ENCODE data around the gene DLL1. TPM values are rescaled to one million over a fixed set of nuclear protein-coding genes. Genes with fewer than 3 reads are reported as not detected.

The DLL1 gene
- polyA plus RNA-seq, 2 donors, result 12.5 to 15.6 TPM

GRCh38 chr6:170235391-170236125 is 55.3 kb downstream of the DLL1 start:
- Histone ChIP-seq H3K27me3 (ENCODE audit: control insufficient read depth in 1 of 2, insufficient read depth in 2 of 2, low read length in 2 of 2) (no peaks in the 10 kb centered on the region), H3K4me3 (ENCODE audit: low read depth in 1 of 2, low read length in 2 of 2) (no peak overlapping the region), H3K9me3 (ENCODE audit: control insufficient read depth in 2 of 2, insufficient read depth in 1 of 2, low read depth in 1 of 2, low read length in 1 of 2) (no peaks in the 10 kb centered on the region), H3K4me1 (ENCODE audit: control insufficient read depth in 2 of 2, insufficient read depth in 2 of 2, low read length in 1 of 2) (no peaks in the 10 kb centered on the region), H3K27ac (ENCODE audit: low read depth in 2 of 2, low read length in 1 of 2) (no peak overlapping the region), H3K36me3 (ENCODE audit: control insufficient read depth in 2 of 2, insufficient read depth in 2 of 2, low read length in 1 of 2) (no peaks in the 10 kb centered on the region)
- WGBS, 2 donors, result 77 to 83% methylated on average over 16 of the region's 16 CpGs

DNA sequence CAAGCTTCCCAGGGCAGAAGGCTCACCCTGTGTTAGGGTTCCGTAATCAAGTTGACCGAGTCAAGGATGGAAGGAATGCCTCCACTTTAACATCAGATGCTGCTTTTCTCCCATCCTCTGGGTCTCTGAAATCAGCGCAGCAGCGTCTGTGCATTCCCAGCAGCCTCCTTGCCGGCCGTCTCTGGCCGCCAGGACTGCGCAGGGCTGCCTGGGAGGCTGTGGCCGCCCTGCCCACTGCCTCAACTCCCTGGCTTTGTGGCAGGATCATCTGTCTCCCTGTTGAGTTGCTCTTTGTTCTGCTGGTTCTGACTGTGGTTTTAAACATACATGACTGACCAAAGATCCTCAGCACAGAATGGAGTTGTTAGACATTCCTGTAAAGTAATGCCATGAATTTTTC is 56.5 kb downstream of the DLL1 start:
- Histone ChIP-seq H3K9me3 (ENCODE audit: control insufficient read depth in 2 of 2, insufficient read depth in 1 of 2, low read depth in 1 of 2, low read length in 1 of 2) (no peaks in the 10 kb centered on the region), H3K27ac (ENCODE audit: low read depth in 2 of 2, low read length in 1 of 2) (no peak overlapping the region), H3K4me3 (ENCODE audit: low read depth in 1 of 2, low read length in 2 of 2) (no peak overlapping the region), H3K4me1 (ENCODE audit: control insufficient read depth in 2 of 2, insufficient read depth in 2 of 2, low read length in 1 of 2) (no peaks in the 10 kb centered on the region), H3K27me3 (ENCODE audit: control insufficient read depth in 1 of 2, insufficient read depth in 2 of 2, low read length in 2 of 2) (no peaks in the 10 kb centered on the region), H3K36me3 (ENCODE audit: control insufficient read depth in 2 of 2, insufficient read depth in 2 of 2, low read length in 1 of 2) (no peaks in the 10 kb centered on the region)
- WGBS, 2 donors, result 93 to 94% methylated on average over 9 of the region's 9 CpGs

GRCh38 chr6:170233286-170234205 is 57.3 kb downstream of the DLL1 start:
- WGBS, 2 donors, result 92 to 93% methylated on average over 13 of the region's 13 CpGs
- Histone ChIP-seq H3K27me3 (ENCODE audit: control insufficient read depth in 1 of 2, insufficient read depth in 2 of 2, low read length in 2 of 2) (no peaks in the 10 kb centered on the region), H3K36me3 (ENCODE audit: control insufficient read depth in 2 of 2, insufficient read depth in 2 of 2, low read length in 1 of 2) (no peaks in the 10 kb centered on the region), H3K4me3 (ENCODE audit: low read depth in 1 of 2, low read length in 2 of 2) (no peak overlapping the region), H3K27ac (ENCODE audit: low read depth in 2 of 2, low read length in 1 of 2) (no peak overlapping the region), H3K9me3 (ENCODE audit: control insufficient read depth in 2 of 2, insufficient read depth in 1 of 2, low read depth in 1 of 2, low read length in 1 of 2) (no peaks in the 10 kb centered on the region), H3K4me1 (ENCODE audit: control insufficient read depth in 2 of 2, insufficient read depth in 2 of 2, low read length in 1 of 2) (no peaks in the 10 kb centered on the region)

Other genes starting within 250 kb of the DLL1 start
- 1 to 10 TPM; 6.4 to 8.7 TPM for gene FAM120B, start 15.7 kb upstream of the DLL1 start, polyA plus RNA-seq